Gastrocnemius medialis (tissue), 4 donors: Measurements from ENCODE around the gene CHST12.

Experiments used
- CTCF ChIP-seq, 5 experiments: fragments of 450-650 bp in 3 of 5; fragments of 200-600 bp in 2 of 5; sonication (generic) in 2 of 5; IDR thresholded peaks in 4 of 5; conservative IDR thresholded peaks in 1 of 5; 1 replicate in 4 of 5; 2 replicates in 1 of 5; pipeline ENCODE4 v1.5.1; 2016 to 2019; ENCODE audit warnings: antibody characterized with exemption in 5 of 5, mild to moderate bottlenecking in 3 of 5, moderate library complexity in 3 of 5
- POLR2A ChIP-seq, 2 donors: fragments of 450-650 bp; IDR thresholded peaks; one replicate each; pipeline ENCODE4 v1.6.1; 2017; ENCODE audit warnings: antibody characterized with exemption in 2 of 2, mild to moderate bottlenecking in 2 of 2, moderate library complexity in 2 of 2

- TF ChIP-seq CTCF (IDR thresholded peaks at IDR 0.05 in 4 of 5, conservative IDR thresholded peaks at IDR 0.05 in 1 of 5) (peak in 2 of 5 experiments; percentile 4 to 30), POLR2A (IDR thresholded peaks at IDR 0.05) (no peak)
These were observed 572 bp downstream of the CHST12 start for GRCh38 chr7:2403718-2404648.
